ENCODE data around the gene NDUFB4.
"Not testable (repeated sequence)": the region's sequence is repeated elsewhere in the genome, so short reads cannot be mapped to it uniquely, and the experiment has no call there.

NDUFB4 gene

DNA sequence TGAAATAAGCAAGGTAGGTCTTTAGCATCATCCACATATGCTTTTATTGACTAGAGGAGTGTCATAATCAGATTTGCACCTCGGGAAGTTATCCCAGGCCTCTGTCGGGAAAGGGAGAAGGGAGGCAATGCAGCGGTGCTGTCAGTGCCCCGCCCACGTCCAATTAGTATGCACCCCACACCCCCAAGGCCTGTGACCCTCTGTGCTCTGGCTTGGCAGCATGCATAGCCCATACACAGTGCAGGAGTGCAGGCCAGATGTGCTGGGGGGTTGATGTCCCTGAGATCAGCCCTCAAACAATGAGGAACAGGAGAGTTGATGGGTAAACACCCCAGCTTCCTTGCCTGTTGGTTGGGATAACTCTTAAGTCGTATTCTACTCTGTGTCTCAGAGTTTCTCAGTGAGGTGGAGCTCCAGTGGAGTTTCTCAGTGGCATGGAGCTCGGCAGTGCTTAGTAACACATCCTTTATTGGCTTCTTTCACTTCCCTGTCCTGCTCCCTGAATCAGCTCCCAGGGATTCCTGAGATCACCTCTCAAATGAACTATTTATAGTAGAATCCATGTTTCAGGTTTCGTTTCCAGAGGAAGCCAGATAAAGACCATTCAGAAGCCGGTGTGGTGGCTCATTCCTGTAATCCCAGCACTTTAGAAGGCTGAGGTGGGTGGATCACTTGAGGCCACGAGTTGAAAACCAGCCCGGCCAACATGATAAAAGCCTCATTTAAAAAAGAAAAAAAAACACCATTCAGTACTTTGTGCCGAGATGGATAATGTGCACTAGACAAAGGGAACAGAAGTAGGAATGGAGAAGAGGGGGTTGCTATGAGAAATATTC is 26.7 kb upstream of the NDUFB4 start:
- no peak for DNase-seq

DNA sequence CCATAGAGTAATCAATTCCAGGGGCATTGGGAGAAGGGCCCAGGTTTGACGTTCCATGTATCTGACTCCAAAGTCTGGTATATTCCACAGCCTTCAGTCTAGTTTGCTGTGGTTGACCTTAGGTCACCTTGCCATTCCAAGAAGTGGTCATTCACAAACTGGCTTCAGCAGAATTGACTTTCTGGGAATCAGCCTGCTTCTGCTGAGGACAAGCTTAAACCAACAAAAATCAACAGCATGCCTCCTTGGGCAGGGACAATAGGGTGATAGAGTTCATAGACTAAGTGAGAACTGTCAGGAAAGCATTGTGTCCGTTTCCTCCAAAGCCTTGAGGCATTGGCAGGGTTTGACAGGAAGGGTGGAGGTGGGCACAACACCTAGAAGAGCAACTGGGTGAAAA is 24.1 kb upstream of the NDUFB4 start:
- DNase-seq: no peak

DNA sequence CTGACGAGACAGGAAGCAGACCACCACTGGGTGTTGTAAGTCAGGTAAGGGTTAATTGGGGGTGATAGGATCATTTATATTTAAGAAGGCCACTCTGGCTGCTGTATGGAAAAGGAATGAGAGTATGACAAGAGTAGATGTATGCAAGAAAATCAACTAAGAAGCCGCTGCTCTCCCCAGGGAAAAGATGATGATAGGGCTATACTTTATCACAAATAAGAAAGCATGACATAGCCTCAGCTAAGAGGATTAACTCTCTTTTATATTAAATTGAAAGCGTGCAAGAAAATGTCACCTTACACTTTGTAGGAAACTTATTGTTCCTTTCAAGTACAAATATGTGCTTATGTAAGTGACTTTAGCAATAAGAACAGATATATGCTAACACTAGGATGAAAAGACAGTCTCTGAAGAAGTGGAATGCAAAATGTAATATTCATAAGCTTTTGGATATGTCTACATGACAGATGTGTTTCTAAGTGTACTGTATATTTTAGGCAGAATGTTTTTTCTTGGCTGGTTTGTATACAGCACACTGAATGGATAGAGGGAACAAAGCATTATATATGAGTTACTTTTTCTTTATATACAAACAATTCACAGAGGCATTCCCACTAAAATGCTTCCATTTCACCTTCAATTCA is 8.7 kb upstream of the NDUFB4 start:
- no peak for DNase-seq

DNA sequence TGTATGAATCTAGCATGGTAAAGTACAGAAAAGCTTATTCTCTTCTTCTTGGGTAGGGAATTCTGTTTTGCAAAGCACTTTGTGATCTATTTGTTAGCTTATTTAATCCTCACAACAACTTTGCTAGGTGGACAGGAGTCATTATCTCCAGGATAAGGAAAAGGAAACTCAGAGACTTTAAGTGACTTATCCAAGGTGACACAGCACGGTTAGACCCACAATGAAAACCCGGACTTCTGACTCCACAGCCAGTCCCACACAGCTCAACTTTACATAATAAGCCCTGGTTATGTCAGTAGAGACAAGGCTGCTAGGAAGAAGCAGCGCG is 384 bp upstream of the NDUFB4 start:
- no peak for DNase-seq

DNA sequence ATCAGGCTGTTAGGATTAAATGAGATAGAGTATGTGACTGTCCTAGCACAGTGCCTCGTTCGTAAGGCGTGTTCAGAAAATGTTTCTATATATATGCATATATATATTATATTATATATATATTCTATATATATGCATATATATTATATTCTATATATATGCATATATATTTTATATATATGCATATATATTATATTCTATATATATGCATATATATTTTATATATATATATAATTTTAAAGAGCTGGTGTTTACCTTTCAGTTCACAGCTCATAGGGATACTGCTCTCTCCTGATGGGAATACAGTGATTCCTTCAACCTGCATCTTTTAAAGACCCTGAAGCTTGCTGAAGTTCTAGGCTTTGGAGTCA is 702 bp downstream of the NDUFB4 start:
- DNase-seq: no peak

DNA sequence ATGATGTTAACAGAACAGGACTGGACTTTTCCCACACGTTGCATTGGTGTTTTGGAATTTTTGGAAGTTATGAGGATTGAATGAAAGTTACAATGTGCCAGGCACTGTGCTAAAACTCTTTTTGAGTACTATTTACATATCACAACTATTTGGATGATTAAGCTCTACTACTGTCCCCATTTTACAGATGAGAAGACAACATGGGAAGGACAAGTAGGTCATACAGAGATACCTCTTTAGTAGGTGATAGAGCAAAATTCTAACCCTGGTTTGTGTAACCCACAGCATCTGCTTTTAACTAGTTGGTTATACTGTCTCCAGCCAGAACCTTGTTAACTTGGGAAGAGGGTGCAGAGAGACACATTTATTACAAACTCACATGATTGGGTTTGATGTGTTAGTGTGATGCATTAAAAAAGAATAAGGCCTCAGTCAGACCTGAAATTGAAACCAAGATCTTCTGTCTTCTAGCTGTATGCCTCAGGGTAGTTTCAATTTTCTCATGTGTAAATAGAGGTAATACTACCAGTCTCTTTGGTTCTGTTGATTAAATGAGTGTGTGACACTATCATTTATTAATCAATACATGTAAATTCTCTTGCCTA is 1.4 kb downstream of the NDUFB4 start:
- DNase-seq: no peak

DNA sequence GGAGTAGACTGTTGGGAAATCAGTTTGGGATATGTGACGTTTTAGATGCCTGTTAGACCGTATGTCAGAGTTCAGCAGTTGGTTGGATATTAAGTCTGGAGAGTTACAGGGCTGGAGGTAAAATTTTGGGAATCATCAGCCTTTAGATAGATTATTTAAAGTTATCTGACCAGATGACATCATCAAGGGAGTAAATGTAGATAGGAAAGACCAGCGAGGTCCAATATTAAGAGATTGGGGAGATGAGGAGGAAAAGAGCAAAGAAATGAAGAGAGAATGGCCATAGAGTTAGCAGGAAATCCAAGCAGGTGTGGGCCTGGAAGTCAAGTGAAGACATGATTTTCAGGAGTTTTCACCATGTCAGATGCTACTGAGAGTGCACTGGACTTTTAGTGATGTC is 3.1 kb downstream of the NDUFB4 start:
- DNase-seq: no peak

DNA sequence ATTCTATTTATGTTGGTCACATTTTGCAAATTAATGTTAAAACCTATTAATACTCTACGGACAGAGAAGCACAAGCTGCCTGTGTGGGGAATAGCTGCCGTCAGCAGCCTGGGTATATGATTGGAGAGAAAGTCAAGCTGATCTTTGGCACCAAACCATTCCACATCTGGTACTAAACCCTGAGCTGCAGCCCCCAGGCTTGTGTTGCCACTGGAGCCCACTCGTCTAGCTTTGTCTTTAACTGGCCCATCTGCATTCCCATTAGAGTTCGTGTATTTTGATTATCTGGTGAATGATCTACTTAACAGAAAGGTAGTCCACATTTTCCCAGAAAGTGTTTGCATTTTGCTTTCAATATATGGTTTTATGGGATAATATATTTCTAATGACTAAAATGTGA is 5.4 kb downstream of the NDUFB4 start:
- no peak for DNase-seq

DNA sequence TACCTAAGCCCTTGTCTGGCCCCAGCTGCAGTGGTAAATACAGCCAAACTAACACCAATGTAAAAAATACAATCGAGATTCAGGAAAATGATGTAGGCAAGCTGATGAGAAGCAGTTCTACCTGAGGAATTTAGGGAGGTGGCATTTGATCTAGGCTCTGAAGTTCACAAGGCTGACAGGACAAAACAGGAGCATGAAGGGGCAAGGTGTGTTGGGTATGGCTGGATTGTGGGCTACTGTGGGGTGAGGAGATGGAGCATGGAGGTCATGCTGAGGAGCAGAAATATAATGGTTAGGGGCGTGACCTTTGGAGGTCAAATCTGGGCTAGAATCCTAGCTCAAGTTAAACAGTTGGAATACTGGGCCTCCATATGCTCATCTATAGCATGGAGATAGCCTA is 6.5 kb downstream of the NDUFB4 start:
- DNase-seq: no peak

DNA sequence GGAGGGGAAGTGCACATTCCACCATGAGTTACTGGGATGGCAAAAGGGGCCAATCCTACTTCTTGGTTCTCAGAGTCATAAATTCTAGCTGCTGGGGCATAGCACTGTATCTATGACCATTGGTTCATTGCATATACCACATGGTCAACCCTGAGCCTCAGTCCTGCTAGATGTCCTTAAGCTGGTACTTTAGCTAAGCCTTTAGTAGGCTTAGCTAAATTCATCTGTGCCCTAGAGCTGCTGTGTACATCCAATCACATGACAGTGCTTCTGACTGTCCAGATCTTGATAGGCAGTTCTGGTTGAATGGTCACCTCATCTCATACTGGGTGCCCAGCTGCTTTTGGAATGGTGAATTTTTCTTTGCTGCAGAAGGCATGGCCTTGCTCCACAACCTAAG is 8.2 kb downstream of the NDUFB4 start:
- no peak for DNase-seq

DNA sequence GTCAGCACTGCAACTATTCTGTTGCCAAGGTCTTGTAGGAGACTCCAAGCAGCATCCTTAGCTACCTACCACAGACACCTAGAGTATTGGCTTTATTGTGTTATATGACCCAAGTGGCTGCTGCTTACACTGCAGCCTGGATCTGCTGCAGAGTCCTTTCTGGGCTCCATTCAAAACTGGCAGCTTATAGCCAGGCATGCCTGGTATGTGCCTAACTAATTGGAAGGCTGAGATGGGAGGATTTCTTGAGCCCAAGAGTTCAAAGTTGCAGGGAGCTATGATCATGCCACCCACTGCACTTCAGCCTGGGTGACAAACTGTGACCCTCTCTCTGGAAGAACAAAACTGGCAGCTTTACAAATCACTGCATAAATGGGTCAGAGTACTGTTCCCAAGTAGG is 8.6 kb downstream of the NDUFB4 start:
- DNase-seq: no peak

DNA sequence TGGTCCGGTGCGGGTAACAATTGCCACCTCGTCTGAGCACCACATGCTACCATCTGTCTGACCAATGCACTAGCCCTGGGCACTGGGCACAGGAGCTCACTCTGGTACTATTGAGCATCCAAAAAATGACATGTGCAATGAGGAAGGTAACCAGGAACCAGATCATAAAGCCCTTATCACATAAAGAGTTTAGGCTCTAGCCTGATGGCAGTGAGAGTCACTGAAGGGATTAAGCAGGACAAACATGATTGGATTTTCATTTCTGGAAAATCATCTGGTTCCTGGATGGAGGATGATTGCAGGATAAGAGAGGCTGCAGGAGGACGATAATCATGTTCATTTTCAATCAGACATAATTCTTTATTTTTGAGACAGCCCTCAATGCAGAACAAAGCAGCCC is 12.4 kb downstream of the NDUFB4 start:
- no peak for DNase-seq

DNA sequence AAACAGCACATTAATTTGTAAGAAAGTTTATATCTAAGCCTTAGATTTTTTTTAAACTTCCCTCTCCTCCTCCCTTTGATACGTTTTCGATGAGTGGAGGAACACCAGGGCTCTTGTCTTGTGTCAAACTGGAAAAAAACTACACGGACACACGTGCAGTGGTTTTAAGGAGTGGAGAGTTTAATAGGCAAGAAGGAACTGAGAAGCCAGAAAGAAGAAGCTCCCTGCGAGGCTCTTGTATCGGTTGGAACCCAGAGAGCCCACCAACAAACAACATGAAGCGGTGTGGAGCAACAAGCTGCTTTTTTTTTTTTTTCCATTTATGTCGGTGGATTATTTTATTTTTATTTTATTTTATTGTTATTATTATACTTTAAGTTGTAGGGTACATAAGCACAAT is 18.6 kb downstream of the NDUFB4 start:
- no peak for DNase-seq

DNA sequence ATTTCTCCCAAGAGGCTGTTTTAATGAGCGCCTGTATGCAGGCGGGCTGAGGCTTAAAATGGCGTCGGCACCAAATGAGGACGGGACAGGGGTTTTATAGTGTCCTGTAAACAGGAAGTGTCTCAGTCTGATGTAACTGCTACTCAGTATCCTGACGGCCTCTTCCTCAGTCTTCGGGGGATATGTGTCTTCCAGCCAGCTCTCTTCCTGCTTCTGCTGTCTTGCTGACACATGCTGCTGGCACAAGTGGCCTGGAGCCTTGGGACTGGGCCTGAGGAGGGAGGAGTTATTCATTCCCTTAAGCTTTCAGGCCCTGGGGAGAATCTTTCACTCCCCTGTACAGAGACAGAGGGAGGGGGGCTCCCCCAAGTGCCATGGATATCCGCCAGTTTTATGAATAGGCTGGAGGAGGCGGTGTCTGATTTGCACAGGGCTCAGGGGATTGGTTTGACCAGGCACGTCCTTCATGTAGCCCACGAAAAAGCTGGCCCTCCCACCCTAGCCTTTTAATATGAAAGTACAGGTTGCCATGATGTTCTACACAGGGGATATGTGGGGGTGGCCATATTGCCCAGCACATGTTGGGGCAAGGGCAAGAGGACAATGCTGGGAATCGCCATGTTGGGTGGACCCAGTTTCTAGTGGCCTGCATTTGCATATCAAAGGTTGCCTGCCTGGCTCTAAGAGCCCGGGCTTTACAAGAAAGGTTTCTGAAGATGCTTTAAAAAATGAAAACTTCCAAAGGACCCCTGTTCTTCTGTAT is 19.9 kb downstream of the NDUFB4 start:
- peak; percentile 78 for DNase-seq

DNA sequence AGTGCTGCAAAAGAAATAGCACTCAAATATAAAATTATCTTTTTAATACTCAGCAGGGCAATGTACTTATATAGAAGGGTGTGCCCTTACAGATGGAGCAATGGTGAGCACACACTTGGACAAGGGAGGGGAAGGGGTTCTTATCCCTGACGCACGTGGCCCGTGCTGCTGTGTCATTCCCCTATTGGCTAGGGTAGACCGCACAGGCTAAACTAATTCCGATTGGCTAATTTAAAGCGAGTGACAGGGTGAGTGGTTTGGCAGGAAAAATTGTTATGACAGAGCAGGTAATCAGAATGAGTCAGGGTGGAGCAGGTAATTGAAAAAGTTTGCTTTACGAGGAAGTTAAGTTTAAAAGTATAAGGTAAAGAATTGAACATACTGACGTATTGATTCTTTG is 20.6 kb downstream of the NDUFB4 start:
- not testable (repeated sequence) for DNase-seq

DNA sequence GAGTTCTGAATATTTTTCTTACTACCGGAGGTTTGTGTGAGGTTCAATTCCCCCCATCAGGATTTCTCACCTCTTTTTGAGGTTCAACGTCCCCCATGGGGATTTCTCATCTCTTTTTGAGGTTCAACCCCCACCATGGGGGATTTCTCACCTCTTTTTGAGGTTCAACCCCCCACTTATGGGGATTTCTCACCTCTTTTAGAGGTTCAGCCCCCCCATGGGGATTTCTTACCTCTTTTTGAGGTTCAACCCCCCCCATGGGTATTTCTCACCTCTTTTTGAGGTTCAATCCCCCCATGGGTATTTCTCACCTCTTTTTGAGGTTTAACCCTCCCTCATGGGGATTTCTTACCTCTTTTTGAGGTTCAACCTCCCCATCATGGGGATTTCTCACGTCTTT is 26.3 kb downstream of the NDUFB4 start:
- DNase-seq: no peak

DNA sequence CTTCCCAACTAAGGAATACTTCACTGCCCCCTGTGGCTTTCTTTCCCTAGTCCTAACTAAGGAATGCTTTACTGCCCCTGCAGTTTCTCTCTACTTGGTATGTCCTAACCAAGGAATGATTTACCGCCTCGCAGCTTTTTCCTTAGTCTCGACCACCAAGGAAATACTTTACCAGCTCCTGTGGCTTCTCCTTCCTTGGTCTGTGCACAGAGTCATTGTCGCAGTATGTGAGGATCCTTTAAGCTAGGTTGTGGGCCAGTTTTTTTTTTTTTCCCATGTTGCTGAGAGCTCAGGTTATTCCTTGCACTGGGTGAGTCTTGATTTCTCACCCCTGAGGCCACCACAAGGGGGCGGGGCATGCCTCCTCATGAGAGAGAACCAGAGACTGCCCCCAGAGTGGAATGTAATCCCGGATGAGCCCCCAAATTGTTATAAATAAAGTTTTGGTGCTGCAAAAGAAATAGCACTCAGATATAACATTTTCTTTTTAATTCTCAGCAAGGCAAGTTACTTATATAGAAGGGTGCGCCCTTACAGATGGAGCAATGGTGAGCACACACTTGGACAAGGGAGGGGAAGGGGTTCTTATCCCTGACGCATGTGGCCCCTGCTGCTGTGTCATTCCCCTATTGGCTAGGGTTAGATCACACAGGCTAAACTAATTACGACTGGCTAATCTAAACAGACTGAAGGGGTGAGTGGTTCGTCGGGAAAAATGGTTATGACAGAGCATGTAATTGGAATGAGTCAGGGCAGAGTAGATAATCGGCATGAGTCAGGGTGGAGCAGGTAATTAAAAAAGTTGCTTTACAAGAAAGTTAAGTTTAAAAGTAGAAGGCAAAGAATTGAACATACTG is 27.0 kb downstream of the NDUFB4 start:
- peak; percentile 14 for DNase-seq

DNA sequence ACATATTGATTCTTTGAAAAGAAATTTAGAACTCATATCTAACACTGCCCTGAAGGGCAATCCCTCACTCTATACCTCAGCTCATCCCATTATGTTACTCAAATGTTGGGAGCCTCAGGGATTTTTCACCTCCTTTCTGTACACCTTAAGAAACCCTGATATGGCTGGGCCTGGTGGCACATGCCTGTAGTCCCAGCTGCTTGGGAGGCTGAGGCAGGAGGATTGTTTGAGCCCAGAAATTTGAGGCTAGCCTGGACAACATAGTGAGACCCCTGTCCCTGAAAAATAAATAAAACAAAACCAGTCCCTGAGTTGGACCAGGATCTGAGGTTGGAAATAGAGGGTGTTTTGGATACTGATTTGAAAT is 27.6 kb downstream of the NDUFB4 start:
- no peak for DNase-seq

DNA sequence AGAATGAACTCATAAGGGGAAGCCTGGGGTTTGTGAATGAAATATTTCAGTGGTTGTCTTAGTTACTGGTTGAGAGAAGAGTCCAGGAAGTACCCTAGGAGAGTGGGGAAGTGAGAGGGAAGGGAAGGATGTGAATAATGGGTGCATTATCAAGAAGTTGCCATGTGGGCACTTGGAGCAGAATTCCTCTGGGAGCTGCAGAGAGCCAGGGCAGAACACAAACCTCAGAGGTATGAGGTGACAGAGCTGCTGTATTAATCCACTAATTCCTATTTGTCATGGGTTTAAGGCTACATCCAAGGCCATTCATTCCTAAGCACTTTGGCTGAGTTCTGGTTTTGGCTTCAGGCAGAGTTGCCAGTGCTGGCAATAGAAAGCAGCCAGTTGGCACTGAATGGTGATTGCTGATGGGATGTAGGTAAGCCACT is 29.0 kb downstream of the NDUFB4 start:
- DNase-seq: no peak

DNA sequence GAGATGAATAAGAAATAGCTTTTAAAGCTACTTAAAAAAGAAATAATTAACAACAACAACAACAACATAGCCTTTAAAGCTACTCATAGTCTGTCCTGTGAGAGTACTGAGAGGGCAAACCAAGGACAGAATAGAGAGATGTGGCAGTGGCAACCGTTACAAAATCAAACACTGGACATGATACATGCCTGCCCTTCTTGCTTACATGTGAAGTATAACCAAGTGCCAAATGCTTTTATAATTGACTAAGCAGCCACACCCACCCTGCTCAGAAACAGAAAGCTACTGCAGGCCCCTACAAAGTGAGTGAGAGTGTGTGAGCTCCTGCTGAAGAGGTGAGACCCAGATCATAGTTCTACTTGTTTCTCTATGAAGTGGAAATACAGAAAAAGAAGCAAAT is 38.4 kb downstream of the NDUFB4 start:
- DNase-seq: no peak

DNA sequence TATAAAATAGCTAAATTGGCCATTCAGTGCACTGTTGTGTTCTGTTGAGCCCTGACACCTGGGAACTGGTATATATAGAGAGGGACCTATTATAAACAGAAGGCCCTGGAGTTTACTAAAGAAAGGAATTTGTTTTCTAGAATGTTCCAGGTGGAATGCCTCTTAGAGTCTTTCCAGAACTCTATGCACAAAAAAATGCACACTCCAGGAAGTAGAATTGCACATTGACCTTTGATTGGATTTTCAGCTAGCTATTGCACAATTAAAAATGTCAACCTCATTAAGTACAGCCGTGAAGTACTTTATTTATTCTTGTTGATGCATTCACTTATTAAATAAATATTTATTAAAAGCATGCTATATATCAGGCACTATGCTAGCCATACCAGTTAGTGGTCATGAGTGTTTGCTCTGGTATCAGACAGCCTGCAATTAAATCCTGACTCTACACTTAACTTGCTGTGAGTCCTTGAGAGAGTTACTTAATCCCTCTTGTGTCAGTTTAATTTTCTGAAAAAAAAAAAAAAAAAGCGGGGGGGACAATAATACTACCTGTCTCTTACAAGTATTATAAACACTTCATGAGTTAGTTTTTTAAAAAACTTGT is 40.8 kb downstream of the NDUFB4 start:
- no peak for DNase-seq

Measured in fibroblast of skin of scalp (primary cell).